CD4-positive, alpha-beta T cell treated with Interleukin-12 subunit alpha and Interleukin-12 subunit beta, for 1 hour (primary cell): Measurements from ENCODE around the gene RALGPS1.
A peak's percentile ranks its signal among the peaks of the same experiment; 100 is the strongest.

Experiments used
- DNase-seq: peaks from one replicate; pipeline ENCODE4 v3.0.0-alpha.2; 2020

RALGPS1 gene

DNA sequence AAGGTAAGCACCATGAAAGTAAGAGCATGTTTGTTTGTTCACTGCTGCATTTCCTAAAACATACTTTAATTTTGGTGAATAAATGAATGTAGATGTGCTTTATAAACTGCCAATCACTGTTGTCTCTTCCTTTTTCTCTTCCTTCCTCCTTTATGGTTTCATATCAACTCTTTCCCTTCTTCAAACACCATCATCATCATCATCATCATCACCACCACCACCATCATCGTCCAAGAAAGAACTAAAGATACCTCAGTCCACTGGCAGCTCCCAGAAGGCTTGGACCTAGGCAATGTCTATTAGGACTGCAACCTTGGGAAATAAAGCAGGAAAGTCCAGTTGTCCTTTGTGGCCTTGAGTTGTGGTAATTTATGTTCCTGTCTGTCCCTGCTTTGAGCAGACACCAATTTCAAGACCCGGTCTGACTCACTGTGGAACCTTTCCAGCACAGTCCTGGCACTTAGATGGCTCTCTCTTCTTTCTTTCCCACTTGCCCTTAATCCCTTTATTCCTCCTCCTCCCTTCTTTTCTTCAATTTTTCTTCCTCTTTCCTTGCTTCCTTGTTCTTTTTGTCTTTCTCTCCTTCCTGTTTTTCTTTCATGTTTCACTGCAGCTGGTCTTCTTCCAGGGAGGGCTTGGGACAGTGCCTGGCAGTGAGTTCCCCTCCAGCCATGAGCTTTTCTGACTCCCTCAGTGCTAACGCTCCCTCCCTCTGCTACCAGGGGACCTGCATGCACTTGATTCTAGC is 108.5 kb downstream of the RALGPS1 start:
- no peak for DNase-seq

DNA sequence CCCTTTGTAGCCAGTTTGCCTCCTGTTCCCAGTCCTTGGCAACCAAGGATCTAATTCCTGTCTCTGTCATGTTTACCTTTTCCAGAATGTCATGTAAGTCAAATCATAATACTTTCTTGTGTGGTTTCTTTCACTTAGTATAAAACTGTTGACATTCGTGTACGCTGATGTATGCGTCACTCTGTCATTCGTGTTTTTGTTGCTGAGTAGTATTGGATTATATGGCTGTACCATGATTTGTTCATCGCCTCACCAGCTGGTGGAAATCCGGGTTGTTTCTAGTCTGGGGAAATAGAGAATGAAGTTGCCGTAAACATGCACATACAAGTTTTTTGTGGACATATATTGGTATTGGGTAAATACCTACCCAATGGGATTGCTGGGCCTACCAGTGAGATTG is 110.5 kb downstream of the RALGPS1 start:
- DNase-seq = no peak

DNA sequence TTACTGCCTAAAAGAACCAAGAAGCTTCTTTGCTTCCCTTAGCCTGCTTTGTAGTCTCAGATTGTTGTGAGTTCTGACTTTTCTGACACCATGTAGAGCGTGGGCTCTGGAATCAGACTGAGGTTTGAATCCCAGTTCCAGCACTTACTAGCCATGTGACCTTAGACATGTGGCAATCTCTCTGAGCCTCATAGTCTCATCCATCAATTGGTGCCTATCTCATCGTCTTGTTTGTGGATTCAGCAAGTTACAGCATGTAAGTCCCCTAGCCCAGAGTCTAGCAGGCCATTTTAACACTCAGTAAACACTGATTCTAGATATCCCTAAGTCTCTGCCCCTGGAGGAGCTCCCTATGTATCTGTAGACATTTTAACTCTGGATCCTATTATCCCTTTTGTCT is 113.1 kb downstream of the RALGPS1 start:
- DNase-seq = no peak

DNA sequence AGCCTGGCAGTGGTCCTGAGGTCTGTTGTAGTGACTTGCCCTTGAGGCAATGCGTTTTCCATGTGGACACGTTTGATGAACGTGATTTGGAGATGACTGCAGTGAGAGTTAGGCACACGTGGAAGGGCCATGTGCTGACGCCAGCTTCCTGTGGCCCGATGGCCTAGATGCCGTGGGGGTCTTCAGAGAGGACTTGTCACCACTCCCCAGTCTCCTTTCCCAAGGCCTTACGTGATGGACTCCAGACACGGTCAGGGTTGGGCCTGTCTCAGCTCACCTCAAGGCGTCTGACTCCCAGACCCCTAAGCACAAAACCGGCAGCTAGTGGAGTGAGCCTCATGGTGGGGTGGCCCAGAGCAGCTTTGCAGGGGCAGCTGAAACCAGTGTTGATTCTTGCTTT is 115.0 kb downstream of the RALGPS1 start:
- DNase-seq = no peak

DNA sequence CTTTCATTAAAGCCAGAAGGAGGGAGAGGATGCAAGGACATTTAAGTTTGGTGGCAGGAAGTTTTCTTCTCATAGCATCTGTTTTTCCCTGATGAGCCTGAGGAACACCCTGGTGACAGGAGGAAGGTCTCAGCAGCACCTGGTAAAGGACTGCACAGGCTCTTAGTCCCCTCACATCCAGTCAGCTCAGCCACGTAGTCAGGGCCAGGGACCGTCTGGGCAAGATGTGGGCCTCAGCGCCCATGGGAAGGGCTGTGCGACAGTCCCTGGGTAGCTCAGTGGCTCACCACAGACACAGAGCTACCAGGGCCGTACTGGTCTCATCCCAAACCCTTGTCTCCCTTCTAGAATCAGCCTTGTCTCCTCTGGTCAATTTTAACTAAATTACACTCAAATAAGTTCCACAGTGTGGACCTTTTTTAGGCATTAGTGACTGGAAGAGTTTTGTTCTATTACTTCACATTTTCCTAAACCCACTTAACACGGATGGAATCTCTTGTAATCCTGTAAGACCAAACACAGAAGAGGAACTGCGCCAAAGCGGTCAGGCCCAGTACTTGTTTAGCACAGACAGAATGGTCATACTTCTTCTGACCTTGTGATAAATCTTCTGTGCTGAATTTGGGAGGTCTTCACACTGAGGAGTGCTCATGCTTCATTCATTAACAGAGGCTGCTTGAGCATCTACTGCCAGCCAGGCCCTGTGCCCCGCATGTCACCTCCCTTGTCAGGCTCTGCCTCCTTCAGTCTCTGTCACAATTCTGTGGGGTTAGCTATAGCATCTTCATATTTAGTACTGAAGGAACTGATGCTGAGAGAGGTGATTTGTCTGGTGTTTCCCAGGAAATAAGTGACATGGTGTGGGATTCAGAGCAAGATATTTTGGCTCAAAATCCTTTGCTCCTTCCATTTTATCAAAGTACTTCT is 116.5 kb downstream of the RALGPS1 start:
- no peak for DNase-seq

DNA sequence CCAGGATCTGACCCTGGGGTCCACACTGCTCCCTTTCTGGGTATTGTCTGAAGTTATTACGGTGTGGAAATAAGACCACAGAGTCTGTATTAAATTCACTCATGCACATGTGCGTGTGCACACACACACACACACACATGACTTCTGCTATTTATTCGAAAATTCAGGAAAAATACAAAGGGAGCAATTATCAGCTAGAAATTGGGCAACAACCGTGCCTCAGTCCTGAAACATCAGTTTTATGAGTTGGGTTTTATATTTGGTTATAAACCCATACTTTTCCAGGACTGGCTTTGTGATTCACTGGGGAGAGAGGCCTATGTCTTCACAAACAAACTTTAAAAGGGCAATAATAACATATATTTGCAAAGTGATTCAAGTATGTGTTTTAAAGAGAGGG is 117.7 kb downstream of the RALGPS1 start:
- DNase-seq = no peak

DNA sequence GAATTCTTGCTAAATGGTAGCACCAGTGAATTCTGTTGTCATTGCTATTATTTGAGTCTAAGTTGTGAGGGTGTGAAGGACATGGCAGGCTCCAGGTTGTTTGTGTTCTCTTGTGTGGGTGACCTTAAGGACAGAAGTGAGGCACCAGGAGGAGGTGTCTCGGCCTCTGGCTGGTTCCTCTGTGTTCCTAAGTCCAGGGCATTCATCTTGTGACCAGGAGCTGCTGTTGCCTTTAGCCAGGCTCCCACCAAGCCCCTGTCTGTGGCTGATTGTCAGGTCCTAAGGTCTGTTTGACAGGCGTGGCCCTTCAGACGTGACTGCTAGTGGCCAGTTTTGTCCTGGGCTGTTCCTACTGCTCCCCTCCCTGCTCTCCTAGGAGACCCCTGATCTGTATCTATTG is 118.5 kb downstream of the RALGPS1 start:
- DNase-seq = no peak

DNA sequence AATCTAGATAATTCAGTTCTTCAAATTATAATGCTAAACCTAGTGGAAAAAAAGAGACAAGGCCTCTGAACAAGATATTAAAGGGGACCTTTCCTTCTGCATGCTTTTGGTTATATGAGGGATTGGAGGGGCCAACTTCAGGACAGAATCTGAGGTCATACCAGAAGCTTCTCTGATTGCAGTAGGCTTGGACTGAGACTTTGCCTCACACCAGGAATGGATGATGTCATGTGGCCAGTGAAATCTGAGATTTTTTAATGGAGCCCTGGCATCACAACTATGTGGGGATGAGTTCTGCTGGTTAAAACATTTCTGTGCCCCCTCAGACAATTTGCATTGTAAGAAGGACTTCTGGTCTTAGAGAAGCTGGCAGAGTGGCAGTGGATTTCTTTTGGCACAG is 119.2 kb downstream of the RALGPS1 start:
- DNase-seq = no peak

DNA sequence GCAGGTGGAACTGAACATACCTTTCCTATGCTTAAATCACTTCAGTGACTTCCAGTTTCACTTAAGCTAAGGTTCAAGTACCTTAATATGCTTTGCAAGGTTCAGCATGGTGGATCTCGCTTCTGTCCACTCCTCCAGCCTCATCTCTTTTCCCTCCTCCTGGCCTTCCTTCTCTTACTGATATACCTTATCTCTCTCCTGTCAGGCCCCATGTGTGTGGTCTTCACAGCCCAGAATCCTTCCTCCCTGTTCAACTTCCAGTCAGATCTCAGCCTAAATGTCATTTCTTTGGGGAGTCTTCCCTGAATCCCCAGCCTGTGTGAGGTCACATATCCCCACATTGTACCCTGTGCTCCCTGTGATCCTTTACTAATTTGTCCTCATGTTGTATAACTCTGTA is 120.1 kb downstream of the RALGPS1 start:
- no peak for DNase-seq

DNA sequence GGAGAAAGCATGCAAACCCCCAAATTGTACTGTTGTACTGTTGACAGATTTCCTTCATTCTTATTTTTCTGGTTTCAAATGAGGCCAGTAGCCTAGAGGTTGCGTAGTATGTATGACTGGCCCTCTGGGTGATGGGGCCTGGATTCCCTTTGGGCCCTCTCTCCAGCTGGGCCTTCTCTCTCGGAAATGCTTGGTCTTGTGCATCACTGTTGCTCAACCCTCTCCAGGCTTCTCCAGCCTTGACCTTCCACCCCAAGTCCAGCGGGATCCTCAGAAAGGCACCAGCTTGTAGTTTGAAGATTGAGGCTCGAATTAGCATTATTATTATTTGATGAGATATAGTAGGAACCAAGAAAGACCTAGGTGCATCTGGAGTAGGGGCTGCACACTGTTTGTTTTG is 120.8 kb downstream of the RALGPS1 start:
- no peak for DNase-seq

DNA sequence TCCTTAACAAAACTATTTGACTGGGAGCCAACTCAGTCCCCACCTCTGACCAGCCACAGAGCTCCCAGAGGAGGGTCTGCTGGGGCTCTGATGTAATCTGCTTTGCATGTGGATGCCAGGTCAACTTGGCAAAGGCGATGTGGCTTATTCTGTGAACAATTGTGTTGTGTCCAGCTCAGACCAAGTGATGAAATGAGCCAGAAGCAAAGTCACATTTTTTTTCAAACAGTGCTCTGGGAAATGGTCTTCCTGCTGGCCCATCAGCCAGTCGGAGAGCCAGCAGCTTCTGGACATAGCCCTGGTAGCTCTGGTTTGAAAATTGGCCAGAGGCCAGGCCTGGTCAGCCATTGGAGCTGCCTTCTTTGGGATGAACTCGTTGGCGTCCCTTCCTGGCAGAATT is 121.4 kb downstream of the RALGPS1 start:
- DNase-seq = no peak

DNA sequence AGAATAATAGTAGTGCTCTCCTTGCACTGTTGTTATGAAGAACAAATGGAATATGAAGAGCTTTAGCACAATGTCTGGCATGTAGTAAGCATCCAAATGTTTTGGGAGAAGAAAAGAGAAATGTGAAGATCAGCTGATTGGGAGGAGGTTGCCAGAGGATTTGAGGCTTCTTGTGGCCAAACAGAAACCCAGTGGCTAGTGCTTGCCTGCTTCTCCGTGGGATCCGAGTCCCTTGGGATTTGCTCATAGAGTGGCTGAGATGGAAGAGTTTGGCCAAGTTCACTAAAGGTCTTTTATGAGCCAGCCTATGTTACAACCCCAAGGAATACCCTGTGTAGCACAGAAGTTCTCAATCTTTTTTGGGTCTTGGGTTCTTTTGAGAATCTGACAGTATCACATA is 121.9 kb downstream of the RALGPS1 start:
- DNase-seq = no peak

DNA sequence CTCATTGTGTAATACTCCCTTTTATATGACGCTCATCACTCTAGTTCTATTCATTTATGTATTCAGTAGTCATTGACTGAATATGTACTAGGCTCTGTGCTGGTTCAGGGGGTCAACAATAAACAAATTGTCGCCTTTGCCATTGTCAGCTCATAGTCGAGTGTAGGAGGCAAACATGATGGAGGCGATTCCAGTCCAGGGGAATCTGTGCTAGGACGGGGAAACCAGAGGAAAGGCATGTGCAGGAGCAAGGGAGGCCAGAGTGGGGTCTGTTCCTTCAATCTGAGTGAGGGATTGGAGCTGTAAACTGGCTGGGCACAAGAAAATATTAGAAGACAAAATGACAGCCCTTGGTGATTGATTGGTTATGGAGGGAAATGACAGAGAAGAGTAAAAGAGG is 123.9 kb downstream of the RALGPS1 start:
- DNase-seq = no peak

DNA sequence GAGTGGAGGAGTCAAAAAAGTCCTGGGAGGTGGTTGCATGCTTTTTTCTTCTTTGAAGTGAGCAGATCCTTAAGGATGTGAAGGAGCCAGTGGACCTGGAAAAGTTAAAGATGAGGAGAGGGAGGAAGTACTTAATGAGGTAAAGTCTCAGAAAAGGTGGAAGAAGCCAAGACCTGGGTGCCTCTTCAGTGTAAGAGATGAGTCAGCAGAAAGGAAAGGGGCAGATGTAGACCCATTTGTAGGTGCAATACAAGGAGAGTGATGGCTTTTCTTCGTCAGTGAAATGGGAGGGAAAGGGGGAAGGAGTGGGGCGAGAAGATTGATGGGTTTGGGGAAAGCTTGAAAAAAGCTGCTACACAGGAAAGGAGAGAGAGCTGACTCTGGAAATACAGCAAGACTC is 124.9 kb downstream of the RALGPS1 start:
- no peak for DNase-seq

DNA sequence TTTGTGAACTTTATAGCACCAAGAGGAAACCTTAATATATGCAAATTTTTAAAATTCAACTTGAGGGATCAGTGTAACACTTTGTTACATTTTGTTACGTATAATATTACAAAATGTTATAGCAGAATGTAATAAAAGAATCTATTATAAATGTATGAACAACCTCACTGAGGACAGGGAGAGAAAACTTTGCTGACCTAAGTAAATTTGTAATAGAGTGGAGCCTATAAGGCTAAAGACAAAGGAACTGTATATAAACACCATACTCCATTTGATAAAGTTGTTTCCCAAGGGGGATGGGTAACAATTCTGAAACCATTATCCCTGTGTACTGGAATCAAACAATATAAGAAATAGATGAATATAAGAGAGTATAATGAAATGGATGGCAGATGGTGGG is 130.6 kb downstream of the RALGPS1 start:
- DNase-seq = no peak

DNA sequence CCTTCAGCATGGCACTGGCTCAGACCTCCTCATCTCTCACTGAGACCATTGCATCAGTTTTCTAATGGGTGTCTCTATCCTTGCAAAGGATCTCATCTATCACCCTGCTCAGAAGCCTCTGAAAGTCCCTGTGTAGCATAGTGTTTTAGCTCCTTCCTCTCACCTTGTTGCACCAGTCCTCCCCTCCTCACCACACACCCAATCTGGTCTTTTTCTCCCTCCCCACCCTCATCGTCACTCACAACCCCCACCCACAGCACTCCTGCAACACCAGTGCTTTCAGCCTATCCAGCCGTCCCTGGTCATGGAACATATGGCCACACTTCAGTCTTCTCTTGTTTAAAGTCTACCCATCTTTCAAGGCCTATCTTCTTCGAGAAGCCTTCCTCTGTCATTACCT is 133.4 kb downstream of the RALGPS1 start:
- no peak for DNase-seq

DNA sequence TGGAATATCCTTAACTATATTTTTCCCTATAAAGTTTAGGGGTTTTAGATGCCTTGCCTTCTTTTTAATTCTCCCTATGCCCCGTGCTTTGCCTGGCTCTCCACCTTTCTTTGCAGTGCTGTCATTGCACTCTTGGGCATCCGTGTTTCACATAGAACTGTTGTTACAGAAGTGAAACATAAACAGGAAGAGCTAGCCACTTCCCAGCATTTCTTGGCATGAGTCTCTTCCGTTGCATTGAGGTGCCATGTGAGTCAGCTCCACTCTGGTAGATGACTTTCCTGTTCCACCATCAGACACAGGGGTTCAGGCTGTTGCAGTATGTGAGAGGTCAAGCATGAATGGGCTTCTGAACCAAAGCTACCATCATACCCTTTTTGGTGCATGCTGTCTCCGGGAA is 134.5 kb downstream of the RALGPS1 start:
- peak; percentile 23 for DNase-seq

DNA sequence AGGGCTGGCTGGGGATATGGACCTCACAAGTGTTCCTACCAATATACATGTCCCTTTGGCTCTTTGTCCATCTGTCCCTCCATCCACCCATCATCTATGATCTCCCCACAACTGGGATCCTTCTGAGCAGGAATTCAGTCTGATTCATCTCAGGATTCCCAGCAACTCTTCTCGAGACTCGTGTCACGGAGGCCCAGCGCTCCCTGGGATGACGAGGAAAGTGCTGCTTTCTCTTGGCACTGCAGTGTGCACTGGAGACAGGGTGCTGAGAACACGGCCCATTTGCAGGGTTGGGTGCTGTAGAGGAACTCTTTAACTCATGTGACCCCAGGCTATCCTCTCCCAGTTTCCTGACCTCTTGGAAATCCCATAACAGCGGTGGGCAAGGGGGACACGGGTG is 135.0 kb downstream of the RALGPS1 start:
- DNase-seq = no peak

DNA sequence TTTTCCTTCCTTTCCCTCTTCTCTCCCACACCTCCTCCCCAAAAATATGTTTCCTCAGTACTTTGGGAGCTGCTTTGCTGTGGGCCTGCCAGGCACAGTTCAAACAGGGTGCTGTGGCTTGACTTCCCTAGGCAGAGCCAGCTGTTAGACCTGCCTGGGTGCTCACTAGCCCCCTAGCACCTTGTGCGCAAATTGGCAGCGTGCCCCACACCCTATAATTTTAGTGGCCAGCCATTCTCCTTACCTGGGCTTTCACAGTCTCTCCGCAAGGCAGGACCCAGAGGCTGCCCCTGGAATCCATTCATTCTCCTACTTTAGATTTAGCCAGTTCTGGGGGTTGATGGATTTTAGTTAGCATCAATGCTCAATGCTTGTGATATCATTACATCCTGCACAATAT is 135.6 kb downstream of the RALGPS1 start:
- no peak for DNase-seq

DNA sequence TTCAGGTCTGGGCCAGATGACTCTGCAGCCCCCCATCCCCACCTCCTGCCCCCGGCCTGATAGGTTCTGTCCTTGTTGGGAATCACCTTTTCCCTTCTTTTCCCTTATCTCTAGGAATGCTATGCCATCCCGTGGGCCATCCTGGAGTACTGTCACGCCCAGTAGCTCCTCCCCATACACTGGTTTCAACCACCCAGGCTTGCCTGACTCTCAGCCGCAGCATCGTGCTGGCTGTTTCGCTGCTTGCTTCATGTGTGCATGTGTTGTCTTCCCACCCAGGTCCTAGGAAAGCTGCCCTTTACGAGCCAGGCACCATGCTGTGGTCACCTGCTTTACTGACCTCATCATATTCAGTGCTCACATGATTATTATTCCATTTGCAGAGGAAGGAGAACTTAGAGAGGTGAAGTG is 136.0 kb downstream of the RALGPS1 start:
- no peak for DNase-seq

DNA sequence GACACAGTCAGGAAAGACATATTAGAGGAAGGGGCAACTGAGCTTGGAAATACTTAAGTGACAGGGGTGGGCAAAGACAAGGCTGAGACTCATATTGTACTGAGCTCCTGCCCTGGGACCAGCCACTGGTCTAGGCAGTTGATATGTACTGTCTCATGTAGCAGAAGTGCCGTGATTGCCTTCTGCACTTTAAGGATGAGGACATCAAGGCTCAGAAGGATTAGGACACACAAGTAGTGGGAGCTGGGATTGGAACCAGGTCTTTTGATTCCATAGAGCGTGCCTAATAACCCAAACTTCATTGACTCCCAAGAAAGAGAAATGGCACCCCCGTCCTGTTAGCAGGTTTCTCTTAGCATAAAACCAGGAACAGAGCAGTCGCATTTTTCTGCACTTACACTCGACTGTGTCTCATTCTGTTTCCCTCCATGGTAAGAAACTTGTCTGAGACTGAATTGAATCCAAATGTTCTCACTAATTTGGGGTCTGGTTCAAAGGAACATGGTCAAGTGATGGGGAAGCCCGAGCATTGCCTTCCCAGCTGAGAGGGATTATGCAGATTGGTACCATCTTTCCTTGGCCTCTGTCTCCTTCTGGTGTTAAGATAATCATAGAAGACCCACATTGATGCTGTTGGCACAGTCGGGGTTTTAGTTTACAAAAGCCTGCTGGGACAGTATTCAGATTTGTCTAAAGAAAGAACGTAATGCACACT is 137.5 kb downstream of the RALGPS1 start:
- no peak for DNase-seq

DNA sequence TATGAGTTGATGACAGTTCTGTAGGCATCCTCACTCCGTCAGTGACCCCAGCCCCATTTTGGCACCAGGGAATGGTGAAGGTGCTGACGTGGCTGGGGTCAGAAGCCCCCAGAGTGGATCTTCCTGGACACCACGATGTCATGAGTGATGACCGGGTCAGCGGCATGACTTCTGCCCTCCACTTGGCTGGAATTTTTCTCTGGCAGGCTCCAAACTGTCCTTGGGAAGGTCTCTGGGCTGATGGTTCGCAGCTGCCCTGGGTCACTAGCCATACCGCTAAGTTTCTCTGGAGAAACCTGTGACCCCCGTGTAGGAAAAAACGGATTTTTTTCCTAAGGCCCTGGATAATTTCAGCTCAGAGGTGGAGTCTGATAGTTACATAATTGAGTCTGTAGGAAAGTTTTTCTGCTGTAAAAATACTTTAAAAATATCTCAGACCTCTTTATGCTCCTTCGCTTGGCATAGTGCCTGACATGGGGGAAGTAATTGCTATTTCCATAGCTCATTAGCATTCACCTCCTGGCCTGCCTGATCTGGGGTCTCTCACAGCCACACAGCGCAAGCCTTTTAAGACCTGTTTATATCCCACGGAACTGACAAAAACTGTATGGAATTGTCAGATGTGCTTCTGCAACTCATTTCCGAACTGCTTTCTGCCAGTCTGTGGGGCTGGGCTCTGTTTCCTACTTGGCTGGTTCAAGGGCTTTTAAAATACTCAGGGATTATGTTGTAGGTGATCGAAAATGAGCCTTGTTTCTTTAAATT is 138.7 kb downstream of the RALGPS1 start:
- DNase-seq = no peak

DNA sequence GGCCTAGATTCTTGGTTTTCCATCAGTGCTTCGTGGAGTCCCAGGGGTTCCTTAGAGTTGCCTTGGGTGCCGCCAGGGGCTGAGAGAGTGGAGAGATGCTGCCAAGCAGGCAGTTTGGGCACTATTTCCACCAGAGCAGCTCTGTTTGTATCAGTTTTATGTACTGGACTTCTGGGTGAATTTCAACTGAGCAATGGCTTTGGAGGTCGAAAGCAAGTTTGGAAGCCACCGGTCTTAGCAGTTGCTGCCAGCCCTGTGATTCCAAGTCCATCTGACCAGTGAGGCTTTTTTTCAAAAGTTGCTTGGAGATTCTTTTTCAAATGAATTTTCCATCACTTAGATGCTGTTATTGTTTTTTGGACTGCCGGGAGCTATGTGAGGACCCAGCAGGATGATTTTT is 139.4 kb downstream of the RALGPS1 start:
- DNase-seq = no peak
